Neural progenitor cell (in vitro differentiated cells): ENCODE measurements around the gene PRKCA.

Source experiments
- CTCF ChIP-seq: fragments of 200-600 bp; sonication (generic); IDR thresholded peaks from 2 replicates; pipeline ENCODE4 v1.5.1; 2017; ENCODE audit warnings: antibody characterized with exemption, mild to moderate bottlenecking
- EZH2 ChIP-seq: fragments of 200-600 bp; sonication (generic); IDR thresholded peaks from 2 replicates; pipeline ENCODE4 v1.6.1; 2017; ENCODE audit warnings: antibody characterized with exemption, mild to moderate bottlenecking, moderate library complexity

- TF ChIP-seq CTCF (no peak), EZH2 (no peak)
Measured at GRCh38 chr17:66695098-66695497, 392.7 kb downstream of the PRKCA start.
